NB4 (cell line): ENCODE results near the gene PXT1.

Source experiments
- MYC ChIP-seq: IDR thresholded peaks from 2 replicates; pipeline ENCODE4 v1.6.1; 2011; ENCODE audit warnings: low read depth, low read length
- TF ChIP-seq, protein P1 (sequence below): IDR thresholded peaks from one replicate; pipeline ENCODE4 v1.5.1; 2012; ENCODE audit warnings: low read depth, low read length

DNA sequence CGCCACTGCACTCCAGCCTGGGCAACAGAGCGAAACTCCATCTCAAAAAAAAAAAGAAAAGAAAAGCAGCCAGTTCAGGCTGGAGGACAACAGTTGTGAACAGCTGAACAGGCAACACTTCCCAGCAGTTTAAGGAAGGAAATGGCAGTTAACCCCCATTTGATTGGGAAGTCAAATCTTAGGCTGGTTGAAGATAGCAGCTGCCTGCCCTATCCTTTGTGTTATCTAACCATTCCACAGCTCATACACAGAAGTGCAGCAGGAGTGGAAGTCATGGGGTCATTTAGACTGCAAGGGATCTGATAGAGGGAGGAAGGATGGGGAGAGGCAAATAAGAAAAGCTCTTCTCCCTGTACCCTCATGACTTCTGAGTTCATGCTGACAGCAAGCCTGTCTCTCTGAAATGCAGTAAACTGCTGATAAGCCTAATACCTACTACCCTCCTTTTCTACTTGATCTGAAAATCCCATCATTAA lies 35.4 kb upstream of the PXT1 start:
- TF ChIP-seq, protein P1, sequence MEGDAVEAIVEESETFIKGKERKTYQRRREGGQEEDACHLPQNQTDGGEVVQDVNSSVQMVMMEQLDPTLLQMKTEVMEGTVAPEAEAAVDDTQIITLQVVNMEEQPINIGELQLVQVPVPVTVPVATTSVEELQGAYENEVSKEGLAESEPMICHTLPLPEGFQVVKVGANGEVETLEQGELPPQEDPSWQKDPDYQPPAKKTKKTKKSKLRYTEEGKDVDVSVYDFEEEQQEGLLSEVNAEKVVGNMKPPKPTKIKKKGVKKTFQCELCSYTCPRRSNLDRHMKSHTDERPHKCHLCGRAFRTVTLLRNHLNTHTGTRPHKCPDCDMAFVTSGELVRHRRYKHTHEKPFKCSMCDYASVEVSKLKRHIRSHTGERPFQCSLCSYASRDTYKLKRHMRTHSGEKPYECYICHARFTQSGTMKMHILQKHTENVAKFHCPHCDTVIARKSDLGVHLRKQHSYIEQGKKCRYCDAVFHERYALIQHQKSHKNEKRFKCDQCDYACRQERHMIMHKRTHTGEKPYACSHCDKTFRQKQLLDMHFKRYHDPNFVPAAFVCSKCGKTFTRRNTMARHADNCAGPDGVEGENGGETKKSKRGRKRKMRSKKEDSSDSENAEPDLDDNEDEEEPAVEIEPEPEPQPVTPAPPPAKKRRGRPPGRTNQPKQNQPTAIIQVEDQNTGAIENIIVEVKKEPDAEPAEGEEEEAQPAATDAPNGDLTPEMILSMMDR, result no peak
- no peak for TF ChIP-seq MYC
